K562 (cell line): ENCODE measurements around the gene GCHFR. TPM values are rescaled to one million over a fixed set of nuclear protein-coding genes. Genes with fewer than 3 reads are reported as not detected.

Source experiments
- ATAC-seq: fragments of 200-7000 bp; cut with Tn5 transposase; 3 replicates; pipeline ENCODE4 v1.9.1; 2020; ENCODE audit warnings: moderate library complexity
- BruUV-seq: library from RNA; stranded (reverse); fragments of 400-500 nt; replicated peaks from 2 replicates; lab custom pipeline; 2021; lab: Mats Ljungman, UMichigan
- CTCF ChIA-PET: fragments of 300-600 bp; formaldehyde crosslinking; extraction: SDS; loops from one replicate; lab custom pipeline; 2021; ENCODE audit warnings: low intra/inter-chr PET ratio; lab: Yijun Ruan, JAX
- POLR2A ChIA-PET: fragments of 300-600, 350-650 bp; sonication (Branson Sonifier 250); formaldehyde crosslinking; extraction: SDS; loops from one replicate; lab custom pipeline; 2021; ENCODE audit warnings: antibody characterized with exemption, inconsistent platforms; lab: Yijun Ruan, JAX
- DNase-seq, 4 experiments: peaks; one replicate each; pipeline versions ENCODE4 v3.0.0 to v3.0.0-alpha.2; 2011 to 2018; ENCODE audit warnings: low spot score in 3 of 4, mixed read lengths in 3 of 4; ENCODE audit errors: extremely low read depth in 1 of 4
- FAIRE-seq: peaks from 2 replicates; lab custom pipeline; 2011; peaks lifted over from hg19 to GRCh38; lab: Jason Lieb, UNC
- H2AFZ ChIP-seq: 2 replicates; pipeline ENCODE4 v1.6.0; 2011; ENCODE audit warnings: low read depth, low read length, control low read depth, inconsistent platforms
- H3K27ac ChIP-seq: fragments of 200-600 bp; 3 replicates; pipeline ENCODE4 v1.8.0; 2011; ENCODE audit warnings: low read depth, mild to moderate bottlenecking, control low read depth, inconsistent platforms, low read length, moderate library complexity, mixed read lengths; ENCODE audit errors: extremely low read depth
- H3K27me3 ChIP-seq, 2 experiments: fragments of 300-600 bp in 1 of 2; 2 replicates in 1 of 2; 3 replicates in 1 of 2; pipeline versions ENCODE4 v1.6.0 to v1.8.0; 2011; ENCODE audit warnings: inconsistent platforms in 2 of 2, low read length in 2 of 2, mild to moderate bottlenecking in 1 of 2, mixed read lengths in 1 of 2, moderate library complexity in 1 of 2; ENCODE audit not compliant: control insufficient read depth in 2 of 2, insufficient read depth in 2 of 2
- H3K36me3 ChIP-seq: fragments of 300-600 bp; 3 replicates; pipeline ENCODE4 v1.8.0; 2011; ENCODE audit warnings: mild to moderate bottlenecking, low read length, inconsistent platforms; ENCODE audit not compliant: control insufficient read depth, insufficient read depth
- H3K4me1 ChIP-seq, 2 experiments: fragments of 200-600 bp in 1 of 2; replicated peaks in 1 of 2; 2 replicates in 1 of 2; 3 replicates in 1 of 2; pipeline versions ENCODE4 v1.5.1 to v1.8.0; 2011; ENCODE audit warnings: inconsistent platforms in 2 of 2, low read length in 2 of 2, mild to moderate bottlenecking in 1 of 2, mixed read lengths in 1 of 2, moderate library complexity in 1 of 2; ENCODE audit not compliant: control insufficient read depth in 2 of 2, insufficient read depth in 2 of 2
- H3K4me2 ChIP-seq: 2 replicates; pipeline ENCODE4 v1.6.1; 2011; ENCODE audit warnings: low read length, control low read depth, inconsistent platforms, mixed read lengths; ENCODE audit not compliant: insufficient read depth
- H3K4me3 ChIP-seq: fragments of 200-600 bp; sonication (generic), shearing (Covaris generic); 2 replicates; pipeline ENCODE4 v1.5.1; 2016; ENCODE audit warnings: control low read depth, inconsistent platforms
- H3K79me2 ChIP-seq: fragments of 200-600 bp; 3 replicates; pipeline ENCODE4 v1.8.0; 2011; ENCODE audit warnings: low read length, inconsistent platforms; ENCODE audit not compliant: control insufficient read depth, insufficient read depth
- H3K9ac ChIP-seq, 2 experiments: 2 replicates each; pipeline versions ENCODE4 v1.6.0 to v1.6.1; 2011; ENCODE audit warnings: low read depth in 2 of 2, low read length in 2 of 2, control low read depth in 1 of 2, inconsistent platforms in 1 of 2, mild to moderate bottlenecking in 1 of 2, mixed read lengths in 1 of 2; ENCODE audit not compliant: insufficient read depth in 1 of 2
- H3K9me1 ChIP-seq: one replicate; pipeline ENCODE4 v1.6.0; 2011; ENCODE audit warnings: inconsistent platforms, mild to moderate bottlenecking, low read length, moderate library complexity; ENCODE audit not compliant: control insufficient read depth, insufficient read depth
- H3K9me3 ChIP-seq: replicated peaks from 2 replicates; pipeline ENCODE4 v1.5.1; 2011; ENCODE audit warnings: low read depth, low read length, inconsistent platforms; ENCODE audit not compliant: control insufficient read depth, insufficient read depth
- H4K20me1 ChIP-seq: replicated peaks from 2 replicates; pipeline ENCODE4 v1.6.1; 2011; ENCODE audit warnings: low read length, inconsistent platforms, mixed read lengths; ENCODE audit not compliant: control insufficient read depth, insufficient read depth
- RNF2 ChIP-seq: sonication (generic); IDR thresholded peaks from 2 replicates; pipeline ENCODE4 v1.6.1; 2016
- SIX5 ChIP-seq, 2 experiments: IDR thresholded peaks; 2 replicates each; pipeline ENCODE4 v1.6.1; 2011; ENCODE audit warnings: low read length in 2 of 2, borderline replicate concordance in 1 of 2, low read depth in 1 of 2, mild to moderate bottlenecking in 1 of 2, moderate library complexity in 1 of 2; ENCODE audit not compliant: insufficient read depth in 1 of 2
- SNRNP70 ChIP-seq: fragments of 200-400 bp; formaldehyde crosslinking; optimal IDR thresholded peaks from 2 replicates; pipeline ENCODE3; 2017; ENCODE audit warnings: low read depth, low read length
- ZNF174 ChIP-seq: fragments of 250-450 bp; sonication (Bioruptor Pico); IDR thresholded peaks from 2 replicates; pipeline ENCODE4 v1.4.0; 2020; ENCODE audit warnings: mild to moderate bottlenecking
- WGBS: fragments of 100-300 bp; shearing (Covaris generic); methylation state at CpG from one replicate; pipeline ENCODE4 v1.1.6; 2016; ENCODE audit warnings: low coverage, mixed read lengths; ENCODE audit not compliant: insufficient coverage; ENCODE audit errors: missing lambda C conversion rate; 5-methylcytosine and 5-hydroxymethylcytosine counted together
- in situ Hi-C: fragments of 300-500 bp; cut with MboI; formaldehyde crosslinking; loops from 4 replicates; pipeline ENCODE4 v1.15.0; 2018; ENCODE audit warnings: inconsistent platforms, mixed read lengths
- intact Hi-C: fragments of 100-400 bp; cut with micrococcal nuclease; formaldehyde crosslinking; loops from 2 replicates; pipeline ENCODE4 v1.14.2; 2022
- polyA plus RNA-seq, 8 experiments: library from polyadenylated mRNA; depleted of rRNA in 4 of 8; stranded (reverse) in 5 of 8; unstranded in 3 of 8; fragments of >200 nt; fragmentation: Nextera tagmentation in 2 of 8; fragmentation: Illumina TruSeq in 1 of 8; extraction: Ambion mirVana in 2 of 8; extraction: Trizol in 1 of 8; gene quantifications; 2 replicates each; pipeline versions ENCODE4 v1.2.1 to v1.2.3, GENCODE V29; 2011 to 2014; ENCODE audit warnings: inconsistent platforms in 1 of 8, missing spikeins in 1 of 8
- total RNA-seq, 7 experiments: library from RNA; depleted of rRNA in 6 of 7; stranded (reverse); fragments of >200 nt in 6 of 7; fragmentation: Illumina TruSeq in 2 of 7; extraction: Trizol in 2 of 7; gene quantifications; 2 replicates each; pipeline versions ENCODE4 v1.2.1 to v1.2.3, GENCODE V29; 2011 to 2021; ENCODE audit warnings: low replicate concordance in 1 of 7

GCHFR gene
- total and polyA plus RNA-seq, 9 of the 15 experiments (the other 6 are each of a cell fraction or from before 2014, with no cell fraction given): 8.7 to 83.5 (median 20.8) TPM

GRCh38 chr15:40776537-40777141 lies 12.8 kb downstream of the GCHFR start:
- intact Hi-C loops (no loop called here), in situ Hi-C loops (no loop called here)
- CTCF ChIA-PET: no interaction called here
- no peaks in the 10 kb centered on the region for H4K20me1 ChIP-seq
- H3K9me1 ChIP-seq: no peaks in the 10 kb centered on the region
- H3K27ac ChIP-seq: no peak overlapping the region
- peaks cover 65% of the 10 kb centered on the region; the same call in 2 of the 3 replicates for H3K36me3 ChIP-seq
- no peak overlapping the region for H3K4me2 ChIP-seq
- POLR2A ChIA-PET: interaction anchor here (0.5 kb wide), 1 partner anchor 9 kb away, joined by 4 read pairs; no protein-coding TSS in a partner anchor
- H3K4me3 ChIP-seq: no peak overlapping the region
- no peaks in the 10 kb centered on the region for H3K27me3 ChIP-seq
- peaks cover 4 to 10% of the 10 kb centered on the region in 2 experiments; a peak in 3 of 5 replicates for H3K4me1 ChIP-seq
- ATAC-seq: no peak
- no peaks in the 10 kb centered on the region for H3K9me3 ChIP-seq
- no peak overlapping the region for H3K9ac ChIP-seq
- 83% methylated on average over 10 of the region's 11 CpGs for WGBS
- no peak for FAIRE-seq
- H3K79me2 ChIP-seq: no peaks in the 10 kb centered on the region
- H2AFZ ChIP-seq: no peak overlapping the region
- TF ChIP-seq RNF2 (no peak), SNRNP70 (no peak), ZNF174 (CRISPR knock-in tag) (no peak), SIX5 (IDR thresholded peaks at IDR 0.05; ENCODE audit: borderline replicate concordance in 1 of 2, insufficient read depth in 1 of 2, low read depth in 1 of 2, low read length in 2 of 2) (no peak)
- no peak for DNase-seq
- no TSS peak for BruUV-seq
